ENCODE measurements around the gene IKZF4.
A peak's percentile ranks its signal among the peaks of the same experiment; 100 is the strongest.
"Not testable (repeated sequence)": the region's sequence is repeated elsewhere in the genome, so short reads cannot be mapped to it uniquely, and the experiment has no call there.

- TF ChIP-seq, protein P1, sequence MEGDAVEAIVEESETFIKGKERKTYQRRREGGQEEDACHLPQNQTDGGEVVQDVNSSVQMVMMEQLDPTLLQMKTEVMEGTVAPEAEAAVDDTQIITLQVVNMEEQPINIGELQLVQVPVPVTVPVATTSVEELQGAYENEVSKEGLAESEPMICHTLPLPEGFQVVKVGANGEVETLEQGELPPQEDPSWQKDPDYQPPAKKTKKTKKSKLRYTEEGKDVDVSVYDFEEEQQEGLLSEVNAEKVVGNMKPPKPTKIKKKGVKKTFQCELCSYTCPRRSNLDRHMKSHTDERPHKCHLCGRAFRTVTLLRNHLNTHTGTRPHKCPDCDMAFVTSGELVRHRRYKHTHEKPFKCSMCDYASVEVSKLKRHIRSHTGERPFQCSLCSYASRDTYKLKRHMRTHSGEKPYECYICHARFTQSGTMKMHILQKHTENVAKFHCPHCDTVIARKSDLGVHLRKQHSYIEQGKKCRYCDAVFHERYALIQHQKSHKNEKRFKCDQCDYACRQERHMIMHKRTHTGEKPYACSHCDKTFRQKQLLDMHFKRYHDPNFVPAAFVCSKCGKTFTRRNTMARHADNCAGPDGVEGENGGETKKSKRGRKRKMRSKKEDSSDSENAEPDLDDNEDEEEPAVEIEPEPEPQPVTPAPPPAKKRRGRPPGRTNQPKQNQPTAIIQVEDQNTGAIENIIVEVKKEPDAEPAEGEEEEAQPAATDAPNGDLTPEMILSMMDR (IDR thresholded peaks at IDR 0.05 in 2 of 3, conservative IDR thresholded peaks at IDR 0.05 in 1 of 3; ENCODE audit: borderline replicate concordance in 1 of 3, insufficient read depth in 1 of 3, low read depth in 2 of 3, low read length in 2 of 3), result not testable (repeated sequence)
- TF ChIP-seq POLR2AphosphoS5 (IDR thresholded peaks at IDR 0.05; ENCODE audit: low read depth, low read length); EZH2 (IDR thresholded peaks at IDR 0.05); ZNF274 (IDR thresholded peaks at IDR 0.05; ENCODE audit: low read depth, low read length); POLR2A (IDR thresholded peaks at IDR 0.05; ENCODE audit: borderline replicate concordance, extremely low read depth, insufficient read depth, insufficient read length); JUND (IDR thresholded peaks at IDR 0.05); SRF (IDR thresholded peaks at IDR 0.05; ENCODE audit: low read depth); ZFX (IDR thresholded peaks at IDR 0.05); TCF7L2 (IDR thresholded peaks at IDR 0.05; ENCODE audit: borderline replicate concordance, extremely low read depth, insufficient read depth, insufficient read length); YY1 (IDR thresholded peaks at IDR 0.05; ENCODE audit: extremely low read depth, insufficient replicate concordance, low read depth, low read length); EZH2phosphoT487 (IDR thresholded peaks at IDR 0.05; ENCODE audit: borderline replicate concordance): not testable (repeated sequence)
- TF ChIP-seq, protein P2, sequence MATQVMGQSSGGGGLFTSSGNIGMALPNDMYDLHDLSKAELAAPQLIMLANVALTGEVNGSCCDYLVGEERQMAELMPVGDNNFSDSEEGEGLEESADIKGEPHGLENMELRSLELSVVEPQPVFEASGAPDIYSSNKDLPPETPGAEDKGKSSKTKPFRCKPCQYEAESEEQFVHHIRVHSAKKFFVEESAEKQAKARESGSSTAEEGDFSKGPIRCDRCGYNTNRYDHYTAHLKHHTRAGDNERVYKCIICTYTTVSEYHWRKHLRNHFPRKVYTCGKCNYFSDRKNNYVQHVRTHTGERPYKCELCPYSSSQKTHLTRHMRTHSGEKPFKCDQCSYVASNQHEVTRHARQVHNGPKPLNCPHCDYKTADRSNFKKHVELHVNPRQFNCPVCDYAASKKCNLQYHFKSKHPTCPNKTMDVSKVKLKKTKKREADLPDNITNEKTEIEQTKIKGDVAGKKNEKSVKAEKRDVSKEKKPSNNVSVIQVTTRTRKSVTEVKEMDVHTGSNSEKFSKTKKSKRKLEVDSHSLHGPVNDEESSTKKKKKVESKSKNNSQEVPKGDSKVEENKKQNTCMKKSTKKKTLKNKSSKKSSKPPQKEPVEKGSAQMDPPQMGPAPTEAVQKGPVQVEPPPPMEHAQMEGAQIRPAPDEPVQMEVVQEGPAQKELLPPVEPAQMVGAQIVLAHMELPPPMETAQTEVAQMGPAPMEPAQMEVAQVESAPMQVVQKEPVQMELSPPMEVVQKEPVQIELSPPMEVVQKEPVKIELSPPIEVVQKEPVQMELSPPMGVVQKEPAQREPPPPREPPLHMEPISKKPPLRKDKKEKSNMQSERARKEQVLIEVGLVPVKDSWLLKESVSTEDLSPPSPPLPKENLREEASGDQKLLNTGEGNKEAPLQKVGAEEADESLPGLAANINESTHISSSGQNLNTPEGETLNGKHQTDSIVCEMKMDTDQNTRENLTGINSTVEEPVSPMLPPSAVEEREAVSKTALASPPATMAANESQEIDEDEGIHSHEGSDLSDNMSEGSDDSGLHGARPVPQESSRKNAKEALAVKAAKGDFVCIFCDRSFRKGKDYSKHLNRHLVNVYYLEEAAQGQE (IDR thresholded peaks at IDR 0.05; ENCODE audit: low read depth), result not testable (repeated sequence)
- TF ChIP-seq, protein P3, sequence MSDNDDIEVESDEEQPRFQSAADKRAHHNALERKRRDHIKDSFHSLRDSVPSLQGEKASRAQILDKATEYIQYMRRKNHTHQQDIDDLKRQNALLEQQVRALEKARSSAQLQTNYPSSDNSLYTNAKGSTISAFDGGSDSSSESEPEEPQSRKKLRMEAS (IDR thresholded peaks at IDR 0.05), result not testable (repeated sequence)
- TF ChIP-seq EGR1 (IDR thresholded peaks at IDR 0.05; ENCODE audit: low read depth), result peak; percentile 62; the same call in 1 of the 2 replicates
Measured at GRCh38 chr12:56059964-56060363, 39.1 kb downstream of the IKZF4 start.

Measured in HCT116 (cell line).